AG10803 (cell line): ENCODE data around the gene SLC9A2.

ENCODE experiments used
- DNase-seq: peaks from one replicate; pipeline ENCODE4 v3.0.0; 2010; ENCODE audit warnings: low read depth
- H3K4me3 ChIP-seq: 2 replicates; pipeline ENCODE4 v1.5.1; 2011; ENCODE audit warnings: mild to moderate bottlenecking, low read length, control low read depth
- CTCF ChIP-seq: conservative IDR thresholded peaks from 2 replicates; pipeline ENCODE4 v1.5.1; 2011; ENCODE audit warnings: mild to moderate bottlenecking, low read length, control low read depth, inconsistent platforms

SLC9A2 gene

DNA sequence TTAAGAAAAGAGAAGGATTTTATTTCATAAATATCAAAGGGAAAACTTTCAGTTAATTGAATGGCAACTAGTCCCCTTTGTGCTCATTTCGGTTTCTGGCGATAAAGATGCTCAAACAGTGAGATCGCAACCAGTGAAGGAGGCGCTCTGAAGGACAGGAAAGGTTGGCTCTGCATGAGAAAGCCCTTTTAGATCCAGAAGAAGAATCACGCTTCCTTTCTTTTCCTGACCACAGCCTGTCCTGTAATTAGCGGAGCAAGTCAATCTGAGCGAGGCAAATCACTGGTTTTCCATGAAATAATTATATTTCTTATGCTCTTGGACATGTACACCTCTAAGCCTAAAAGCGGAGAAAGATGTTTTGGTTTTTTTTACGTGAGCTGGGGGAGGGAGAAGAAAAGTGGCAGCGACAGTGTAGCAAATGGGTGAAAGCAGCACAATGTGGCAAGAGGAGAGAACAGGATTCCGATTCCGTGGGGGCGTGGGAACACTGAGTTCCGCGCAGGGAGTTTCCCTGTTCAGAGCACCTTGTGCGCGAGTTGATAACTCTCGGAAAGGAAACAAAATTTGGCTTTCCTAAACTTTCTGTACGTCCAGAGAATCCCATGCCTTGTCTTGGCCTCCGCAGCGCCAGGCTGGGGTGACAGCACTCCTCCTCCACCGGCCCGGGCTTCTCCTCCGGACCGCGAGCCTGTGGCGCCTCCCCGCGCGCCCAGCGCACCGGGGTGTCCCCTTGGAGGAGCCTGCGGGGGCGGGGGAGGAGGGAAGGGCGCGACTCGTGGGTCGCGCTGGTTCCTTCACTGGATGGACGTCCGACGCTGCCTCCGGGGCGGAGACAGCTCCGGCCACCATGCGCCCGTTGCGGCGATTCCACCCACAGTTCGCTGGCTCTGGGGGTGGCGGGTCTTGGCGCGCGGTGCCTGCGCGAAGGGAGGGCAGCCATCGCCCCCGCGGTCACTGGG is 620 bp upstream of the SLC9A2 start:
- DNase-seq: no peak
- H3K4me3 ChIP-seq: no peak overlapping the region
- no peak for TF ChIP-seq CTCF

GRCh38 chr2:102620332-102620731 is 979 bp downstream of the SLC9A2 start:
- no peak for DNase-seq
- no peak overlapping the region for H3K4me3 ChIP-seq
- no peak for TF ChIP-seq CTCF

DNA sequence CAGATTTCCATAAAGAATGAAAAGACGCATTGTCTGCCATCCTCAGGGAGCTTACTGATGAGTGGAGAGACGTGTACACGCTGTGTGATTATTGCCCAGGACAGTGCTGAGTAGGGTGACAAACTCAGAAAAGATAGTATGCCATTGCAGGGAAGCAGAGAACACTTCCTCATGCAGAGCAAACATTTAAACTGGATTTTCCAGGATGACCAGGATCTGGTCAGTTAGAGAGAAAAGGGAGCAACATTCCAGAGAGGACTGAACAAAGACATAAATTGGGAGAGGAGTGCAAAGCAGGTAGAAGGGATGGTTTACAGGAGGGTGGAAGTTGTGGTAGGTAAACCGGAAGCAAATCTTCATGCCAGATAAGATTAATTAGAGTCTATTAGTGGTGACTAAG is 2.3 kb downstream of the SLC9A2 start:
- no peak overlapping the region for H3K4me3 ChIP-seq

DNA sequence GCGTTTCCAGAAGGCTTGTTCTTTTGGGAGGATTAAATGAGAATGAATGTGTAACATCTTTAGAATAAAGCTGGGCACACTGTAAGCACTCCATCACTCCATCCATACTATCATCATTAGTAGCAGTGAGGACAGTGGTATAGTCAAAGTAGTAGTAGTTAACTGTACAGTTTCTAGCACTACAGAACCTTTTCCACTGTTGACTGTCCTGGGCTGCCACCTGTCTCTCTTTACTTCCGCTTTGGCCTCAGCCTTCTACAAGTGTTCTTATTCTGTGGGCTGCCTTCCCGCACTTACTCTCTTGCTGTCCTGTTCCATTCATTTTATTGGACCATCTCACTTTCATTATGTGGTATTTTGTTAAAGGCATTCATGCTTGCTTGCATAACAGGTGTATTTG is 3.3 kb downstream of the SLC9A2 start:
- H3K4me3 ChIP-seq: no peak overlapping the region
- DNase-seq: no peak
- TF ChIP-seq CTCF: no peak

More for the DNA sequence above, 2.3 kb downstream of the SLC9A2 start:
- TF ChIP-seq CTCF: no peak
- DNase-seq: no peak

DNA sequence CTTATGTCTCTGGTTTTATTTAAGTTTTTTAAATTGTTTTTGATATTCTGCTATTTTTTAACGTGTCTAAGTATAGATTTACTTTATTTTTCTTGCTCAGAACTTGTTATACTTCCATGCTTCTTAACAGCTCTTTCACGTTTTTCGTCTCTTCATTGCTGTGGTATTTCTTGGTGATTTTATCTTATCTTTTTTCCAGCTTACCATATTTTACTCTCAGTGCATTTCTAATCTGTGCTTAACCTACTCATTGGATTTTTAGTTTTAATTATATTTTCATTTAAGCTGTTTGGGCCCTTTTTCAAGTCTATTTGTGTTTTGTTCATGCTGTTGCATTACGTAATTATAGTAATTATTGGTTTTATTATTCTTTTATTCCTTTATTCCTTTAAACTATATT is 11.1 kb downstream of the SLC9A2 start:
- DNase-seq: no peak
- no peak for TF ChIP-seq CTCF
- H3K4me3 ChIP-seq: no peak overlapping the region

- H3K4me3 ChIP-seq: no peak overlapping the region
- DNase-seq: no peak
- no peak for TF ChIP-seq CTCF
Measured at GRCh38 chr2:102632380-102633175, 13.2 kb downstream of the SLC9A2 start.

GRCh38 chr2:102634831-102635241 is 15.5 kb downstream of the SLC9A2 start:
- no peak for DNase-seq
- TF ChIP-seq CTCF: no peak
- H3K4me3 ChIP-seq: no peak overlapping the region
